Measurements from ENCODE around the gene MAD2L2.

DNA sequence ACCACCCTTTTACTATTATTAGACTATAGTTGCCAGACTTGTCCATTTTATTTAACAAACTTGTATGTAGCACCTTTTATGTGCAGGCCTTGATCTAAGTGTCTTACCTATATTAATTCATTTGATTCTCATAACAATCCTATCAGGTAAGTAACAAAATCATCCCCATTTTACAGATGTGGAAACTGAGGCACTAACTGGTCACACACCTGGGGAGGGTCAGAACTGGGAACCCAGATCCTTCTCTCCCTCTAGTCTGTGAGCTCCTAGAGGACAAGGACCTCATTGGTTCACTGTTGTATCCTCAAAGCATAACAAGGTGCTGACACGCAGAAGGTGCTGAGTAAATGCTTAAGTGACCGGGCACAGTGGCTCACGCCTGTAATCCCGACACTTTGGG, 41.6 kb downstream of the MAD2L2 start:
- TF ChIP-seq EZH2 (IDR thresholded peaks at IDR 0.05) (no peak), POLR2AphosphoS5 (IDR thresholded peaks at IDR 0.05; ENCODE audit: borderline replicate concordance, low read depth, low read length) (no peak), FOXP2 (optimal IDR thresholded peaks at IDR 0.05; ENCODE audit: control extremely low read depth, extremely low read length, insufficient read depth) (no peak)

All from SK-N-MC (cell line).